ENCODE data around the gene SLC25A36.
"Not testable (repeated sequence)": the region's sequence is repeated elsewhere in the genome, so short reads cannot be mapped to it uniquely, and the experiment has no call there.

The SLC25A36 gene

DNA sequence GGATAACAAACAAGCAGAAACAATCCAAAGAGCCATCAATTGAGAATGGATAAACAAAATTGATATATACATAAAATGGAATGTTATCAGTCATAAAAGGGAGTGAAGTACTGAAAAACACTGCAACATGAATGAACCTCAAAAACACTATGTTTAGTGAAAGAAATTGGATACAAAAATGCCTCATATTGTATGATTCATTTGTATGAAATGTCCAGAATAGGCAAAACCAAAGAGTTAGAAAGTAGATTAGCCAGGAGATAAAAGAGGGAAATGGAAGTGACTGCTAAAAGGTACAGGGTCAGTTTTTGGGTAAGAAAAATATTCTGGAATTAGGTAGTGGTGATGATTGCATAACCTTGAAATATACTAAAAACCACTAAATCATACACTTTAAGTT is 9.8 kb upstream of the SLC25A36 start:
- DNase-seq: no peak

GRCh38 chr3:140933109-140933508 is 8.5 kb upstream of the SLC25A36 start:
- no peak for DNase-seq

DNA sequence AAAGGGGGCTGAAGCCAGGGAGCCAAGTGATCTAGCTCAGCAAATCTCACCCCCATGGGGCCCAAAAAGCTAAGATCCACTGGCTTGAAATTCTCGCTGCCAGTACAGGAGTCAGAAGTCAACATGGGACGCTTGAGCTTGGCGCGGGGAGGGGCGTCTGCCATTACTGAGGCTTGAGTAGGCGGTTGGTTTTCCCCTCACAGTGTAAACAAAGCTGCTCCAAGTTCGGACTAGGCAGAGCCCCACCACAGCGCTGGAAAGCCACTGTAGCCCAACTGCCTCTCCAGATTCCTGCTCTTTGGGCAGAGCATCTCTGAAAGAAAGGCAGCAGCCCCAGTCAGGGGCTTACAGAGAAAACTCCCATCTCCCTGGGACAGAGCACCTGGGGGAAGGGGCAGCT is 8.1 kb upstream of the SLC25A36 start:
- DNase-seq: no peak

DNA sequence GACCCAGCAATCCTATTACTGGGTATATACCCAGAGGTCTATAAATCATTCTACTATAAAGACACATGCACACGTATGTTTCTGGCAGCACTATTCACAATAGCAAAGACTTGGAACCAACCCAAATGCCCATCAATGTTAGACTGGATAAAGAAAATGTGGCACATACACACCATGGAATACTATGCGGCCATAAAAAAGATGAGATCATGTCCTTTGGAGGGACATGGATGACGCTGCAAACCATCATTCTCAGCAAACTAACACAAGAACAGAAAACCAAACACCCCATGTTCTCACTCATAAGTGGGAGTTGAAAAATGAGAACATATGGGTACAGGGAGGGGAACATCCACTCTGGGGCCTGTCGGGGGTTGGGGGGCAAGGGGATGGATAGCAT is 2.3 kb upstream of the SLC25A36 start:
- DNase-seq: not testable (repeated sequence)

DNA sequence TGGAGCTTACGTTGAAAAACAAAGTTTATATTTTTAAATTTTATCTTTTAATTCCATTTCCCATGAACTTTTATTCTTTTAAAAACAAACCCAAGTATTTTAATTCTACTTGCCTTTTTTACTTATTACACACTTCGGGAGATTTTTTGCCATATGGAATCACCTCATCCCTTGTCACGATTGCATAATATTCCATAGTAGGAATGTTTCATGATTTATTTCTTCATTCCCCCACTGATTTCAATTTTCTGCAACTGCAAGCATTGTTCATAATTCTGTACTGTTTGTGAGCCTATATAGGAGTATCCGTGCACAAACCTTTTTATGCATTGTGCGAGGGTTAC is 574 bp upstream of the SLC25A36 start:
- DNase-seq: no peak

- DNase-seq: no peak
These were observed 827 bp downstream of the SLC25A36 start for GRCh38 chr3:140942221-140943104.

DNA sequence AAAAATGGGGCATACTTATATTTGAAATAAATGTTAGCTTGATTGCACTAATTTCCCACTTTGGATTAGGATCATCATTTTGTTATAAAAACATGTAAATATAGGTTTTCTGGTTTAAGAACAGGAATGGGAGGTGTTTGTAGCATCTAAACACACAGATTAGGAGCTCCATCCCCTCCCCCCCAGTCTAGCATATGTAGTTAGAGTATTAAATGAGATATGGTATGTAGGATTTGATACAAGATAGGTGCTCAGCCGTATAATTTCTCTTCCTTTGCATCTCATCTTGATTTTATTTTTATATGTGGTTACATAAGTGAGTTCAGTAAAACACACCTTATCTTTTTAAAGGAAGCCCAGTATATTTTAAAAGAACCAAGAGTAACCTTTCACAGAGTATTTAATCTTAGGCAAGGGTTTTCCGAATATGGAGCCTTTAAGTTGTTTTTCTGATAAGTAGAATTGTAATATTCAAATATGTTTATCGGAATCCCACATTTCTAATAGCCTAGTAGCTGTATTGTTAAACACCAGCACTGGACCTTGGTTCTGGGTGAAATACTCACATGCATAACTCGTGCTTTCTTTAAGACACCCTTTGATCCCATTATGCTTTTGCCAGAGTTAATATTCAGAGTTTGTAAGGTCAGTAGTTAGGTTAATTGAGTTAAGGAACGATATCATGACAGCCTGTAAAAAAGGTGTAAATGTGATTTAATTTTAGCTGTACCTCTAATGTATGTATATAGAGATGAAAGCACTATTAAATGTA is 2.3 kb downstream of the SLC25A36 start:
- DNase-seq: no peak

DNA sequence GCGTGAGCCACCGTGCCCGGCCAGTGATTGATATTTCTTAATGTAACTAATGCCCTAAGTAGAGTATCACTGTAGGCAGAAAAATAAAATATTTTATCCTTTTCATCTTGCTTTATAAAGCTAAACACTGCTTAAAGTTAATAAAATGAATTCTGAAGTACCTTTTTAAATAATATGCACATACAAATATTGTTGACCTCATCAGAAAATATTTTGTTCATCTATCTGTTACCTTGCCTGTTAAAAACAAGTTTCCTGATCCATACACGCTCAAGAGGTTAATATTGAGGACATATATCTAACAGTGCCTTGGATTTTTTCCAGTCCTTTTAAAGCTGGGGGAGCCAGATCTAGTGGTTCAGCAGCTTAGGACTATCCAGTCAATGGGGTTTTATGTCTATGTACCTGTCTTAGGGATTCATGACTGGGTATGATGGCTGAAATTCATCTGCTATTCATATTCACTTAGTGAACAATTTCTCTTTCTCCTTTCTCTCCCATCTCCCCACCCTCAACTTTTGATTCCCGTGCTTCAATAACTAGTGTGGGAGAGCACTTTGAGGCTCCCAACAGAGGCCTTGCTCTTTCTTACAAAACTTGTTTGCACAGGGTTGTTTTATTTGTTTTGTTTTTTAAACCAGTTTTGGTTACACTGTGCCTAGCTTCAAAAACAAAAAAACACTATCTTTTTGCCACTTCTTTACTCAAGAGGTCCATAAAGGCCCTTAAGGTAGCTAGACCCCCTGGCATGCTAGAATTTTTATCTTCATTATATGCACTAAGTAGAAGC is 7.0 kb downstream of the SLC25A36 start:
- DNase-seq: no peak

DNA sequence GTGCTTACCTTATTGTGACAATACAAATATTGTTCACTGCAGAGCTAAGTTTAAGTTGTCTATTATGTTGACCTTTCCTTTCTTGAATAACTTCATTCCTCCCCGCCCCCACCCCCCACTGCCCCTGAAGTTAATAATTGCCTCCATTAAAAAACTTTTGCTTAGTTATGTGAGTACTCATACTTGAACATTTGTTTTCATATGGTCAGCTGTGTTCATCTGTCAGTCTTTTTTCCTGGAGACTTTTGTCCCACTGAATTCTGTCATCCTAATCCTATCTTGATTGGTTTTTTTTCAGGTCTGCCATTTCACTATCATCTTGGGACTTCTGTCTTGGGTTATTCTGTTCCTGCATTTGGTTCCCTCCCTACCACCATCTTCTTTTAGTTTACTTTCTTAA is 8.5 kb downstream of the SLC25A36 start:
- no peak for DNase-seq

DNA sequence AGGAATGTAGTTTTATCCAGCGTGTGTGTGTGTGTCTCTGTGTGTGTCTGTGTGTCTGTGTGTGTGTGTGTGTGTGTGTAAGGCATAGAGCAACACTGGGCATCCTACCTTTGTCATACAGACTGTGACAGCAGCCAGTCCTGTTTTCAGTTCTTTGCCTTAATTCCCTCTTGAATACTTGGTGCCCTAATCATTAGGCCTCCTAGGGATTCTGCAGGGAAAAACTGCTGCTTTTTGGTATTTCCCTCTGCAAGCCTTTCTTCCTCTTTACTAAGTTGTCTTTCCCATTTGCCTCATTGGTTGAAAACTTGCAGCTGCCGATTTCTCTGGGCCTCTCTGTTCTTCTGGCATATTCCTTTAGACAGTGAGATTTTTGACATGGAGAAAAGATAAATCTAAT is 9.2 kb downstream of the SLC25A36 start:
- no peak for DNase-seq

- DNase-seq: not testable (repeated sequence)
These were observed 10.1 kb downstream of the SLC25A36 start for GRCh38 chr3:140951750-140952149.

GRCh38 chr3:140953028-140953960 is 11.7 kb downstream of the SLC25A36 start:
- DNase-seq: no peak

GRCh38 chr3:140954576-140954975 is 12.9 kb downstream of the SLC25A36 start:
- no peak for DNase-seq

- DNase-seq: no peak
These were observed 14.0 kb downstream of the SLC25A36 start for GRCh38 chr3:140955645-140956044.

GRCh38 chr3:140956058-140956835 is 14.6 kb downstream of the SLC25A36 start:
- no peak for DNase-seq

- DNase-seq: no peak
These were observed 31.2 kb downstream of the SLC25A36 start for GRCh38 chr3:140972833-140973232.

DNA sequence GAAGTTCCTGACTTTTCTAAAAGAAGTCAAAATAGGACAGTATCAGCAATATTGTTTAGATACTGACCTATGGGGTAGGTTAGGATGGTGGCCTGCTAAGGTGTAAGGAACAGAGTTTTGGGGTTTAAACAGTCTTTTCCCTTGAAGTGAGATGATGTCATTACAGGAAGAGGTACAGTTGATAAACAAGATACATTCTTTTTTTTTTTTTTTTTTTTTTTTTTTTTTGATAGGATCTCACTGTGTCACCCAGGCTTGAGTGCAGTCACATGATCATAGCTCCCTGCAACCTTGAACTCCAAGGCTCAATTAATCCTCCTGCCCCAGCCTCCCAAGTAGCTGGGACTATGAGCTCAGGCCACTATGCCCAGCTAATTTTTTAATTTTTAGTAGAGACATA is 33.3 kb downstream of the SLC25A36 start:
- no peak for DNase-seq

DNA sequence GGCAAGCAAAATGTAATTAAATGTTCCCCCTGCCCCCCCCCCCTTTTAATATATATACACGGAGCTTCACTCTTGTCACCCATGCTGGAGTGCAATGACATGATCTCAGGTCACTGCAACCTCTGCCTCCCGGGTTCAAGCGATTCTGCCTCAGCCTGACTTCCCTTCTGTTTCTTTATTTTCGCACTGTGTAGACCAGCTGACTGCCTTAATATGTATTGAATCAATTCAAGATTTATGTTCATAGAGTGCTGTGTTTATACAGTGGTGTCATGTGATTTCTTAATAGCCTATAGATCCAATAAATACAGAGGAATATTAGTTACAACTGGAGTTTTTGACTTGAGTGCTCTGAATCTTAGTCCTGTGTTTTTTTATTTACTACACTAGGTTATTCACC is 39.0 kb downstream of the SLC25A36 start:
- DNase-seq: no peak

- not testable (repeated sequence) for DNase-seq
These were observed 46.2 kb downstream of the SLC25A36 start for GRCh38 chr3:140987792-140988191.

DNA sequence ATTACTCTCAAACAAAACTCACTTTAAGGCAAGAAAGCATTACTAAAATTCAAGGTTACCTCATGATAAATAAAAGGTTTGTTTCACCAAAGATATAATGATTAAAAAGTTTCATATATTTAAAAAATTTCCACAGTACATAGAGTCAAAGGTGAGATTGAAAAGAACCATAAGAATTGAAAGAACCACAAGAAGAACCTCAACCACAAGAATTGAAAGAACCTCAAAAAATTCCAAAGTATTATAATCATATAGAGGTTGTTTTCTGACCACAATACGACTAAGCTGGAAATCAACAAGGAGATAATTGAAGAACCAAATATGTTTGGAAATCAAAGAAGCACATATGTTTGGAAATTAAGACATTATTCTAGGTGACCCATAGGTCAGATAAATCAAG is 52.7 kb downstream of the SLC25A36 start:
- DNase-seq: no peak

DNA sequence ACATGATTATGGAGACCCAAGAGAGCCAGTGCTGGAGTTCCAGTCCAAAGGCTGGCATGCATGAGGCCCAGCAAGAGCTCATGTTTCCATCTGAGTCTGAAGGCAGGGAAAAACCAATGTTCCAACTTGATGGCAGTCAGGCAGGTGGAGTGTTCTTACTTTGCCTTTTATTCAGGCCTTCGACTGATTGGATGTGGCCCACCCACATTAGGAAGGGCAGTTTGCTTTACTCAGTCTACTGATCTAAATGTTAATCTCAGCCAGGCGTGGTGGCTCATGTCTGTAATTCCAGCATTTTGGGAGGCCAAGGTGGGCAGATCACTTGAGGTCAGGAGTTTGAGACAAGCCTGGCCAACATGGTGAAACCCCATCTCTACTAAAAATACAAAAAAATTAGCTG is 53.2 kb downstream of the SLC25A36 start:
- DNase-seq: not testable (repeated sequence)
